RKO (cell line): Measurements from ENCODE around the gene HTR7.
A peak's percentile ranks its signal among the peaks of the same experiment; 100 is the strongest.

Source experiments
- DNase-seq: peaks from one replicate; pipeline ENCODE4 v3.0.0-alpha.2; 2016; ENCODE audit warnings: low spot score

The HTR7 gene

DNA sequence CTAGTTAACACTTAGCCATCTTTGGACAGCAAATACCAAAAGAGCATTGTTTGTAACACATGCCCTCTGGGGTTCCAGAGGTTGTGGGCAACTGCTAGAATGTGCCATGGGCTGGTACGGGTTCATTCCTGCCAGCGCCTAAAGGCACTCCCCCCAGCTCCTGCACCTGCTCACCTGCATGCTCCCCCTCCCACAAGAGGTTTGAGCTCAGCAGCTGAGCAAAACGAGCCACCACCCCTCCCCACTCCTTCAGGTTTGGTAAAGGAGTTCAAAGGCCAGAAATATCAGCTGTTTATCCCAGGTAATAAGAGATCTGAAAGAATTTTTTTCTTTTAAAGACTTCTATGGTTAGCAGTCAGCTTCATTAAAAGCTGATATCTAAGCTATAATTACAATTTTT is 53.5 kb downstream of the HTR7 start:
- DNase-seq, result no peak

- DNase-seq, result no peak
Measured at GRCh38 chr10:90801608-90802007, 56.2 kb downstream of the HTR7 start.

GRCh38 chr10:90800232-90800796 is 57.5 kb downstream of the HTR7 start:
- no peak for DNase-seq

DNA sequence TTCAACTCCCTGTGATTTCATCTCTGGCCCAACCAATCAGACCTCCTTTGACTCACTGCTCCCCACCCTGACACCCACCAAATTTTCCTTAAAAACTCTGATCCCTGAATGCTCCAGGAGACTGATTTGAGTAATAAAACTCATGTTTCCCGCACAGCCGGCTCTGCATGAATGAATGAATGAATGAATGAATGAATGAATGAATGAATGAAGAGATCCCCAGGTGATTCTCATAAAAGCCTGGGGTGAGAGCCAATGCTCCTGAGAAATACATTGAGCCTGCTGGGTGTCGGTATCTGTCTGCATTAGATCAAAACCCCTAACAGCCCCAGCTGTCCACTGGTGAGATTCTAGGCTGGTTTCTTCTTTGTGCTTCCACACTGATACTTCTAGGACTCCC is 58.7 kb downstream of the HTR7 start:
- no peak for DNase-seq

DNA sequence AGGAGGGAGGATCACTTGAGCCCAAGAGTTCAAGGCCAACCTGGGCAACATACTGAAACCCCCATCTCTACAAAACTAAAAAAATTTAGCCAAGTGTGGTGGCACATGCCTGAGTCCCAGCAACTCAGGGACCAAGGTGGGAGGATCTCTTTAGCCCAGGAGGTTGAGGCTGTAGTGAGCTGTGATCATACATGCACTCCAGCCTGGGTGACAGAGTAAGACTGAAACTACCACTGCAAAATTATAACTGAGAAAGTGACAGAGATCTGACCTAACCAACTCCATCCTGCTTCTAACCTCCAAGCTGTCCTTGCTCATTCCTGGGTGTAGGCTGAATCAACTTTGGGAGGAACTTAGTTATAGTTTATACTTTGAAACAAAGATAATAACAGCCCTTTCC is 59.4 kb downstream of the HTR7 start:
- no peak for DNase-seq

- DNase-seq, result no peak
Measured at GRCh38 chr10:90790422-90790821, 67.4 kb downstream of the HTR7 start.

DNA sequence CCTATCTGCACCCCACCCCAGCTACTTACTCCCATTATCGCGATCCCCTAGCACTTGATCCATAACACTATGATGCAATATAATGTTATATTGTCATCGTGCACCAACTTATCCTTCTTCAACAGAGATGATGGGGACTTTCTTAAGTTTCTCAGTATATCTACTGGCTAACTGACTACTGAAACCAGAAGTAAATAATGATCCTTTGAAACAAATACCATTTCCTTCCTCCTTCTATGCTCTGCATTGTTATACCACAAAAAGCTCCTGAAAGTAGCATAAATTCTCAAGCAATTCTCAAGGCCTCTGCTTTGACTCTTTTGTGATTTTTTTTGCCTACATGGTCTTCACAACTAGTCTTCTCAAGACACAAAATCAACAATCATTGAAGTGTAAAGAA is 68.9 kb downstream of the HTR7 start:
- DNase-seq, result no peak

GRCh38 chr10:90788199-90788491 is 69.7 kb downstream of the HTR7 start:
- DNase-seq, result no peak

DNA sequence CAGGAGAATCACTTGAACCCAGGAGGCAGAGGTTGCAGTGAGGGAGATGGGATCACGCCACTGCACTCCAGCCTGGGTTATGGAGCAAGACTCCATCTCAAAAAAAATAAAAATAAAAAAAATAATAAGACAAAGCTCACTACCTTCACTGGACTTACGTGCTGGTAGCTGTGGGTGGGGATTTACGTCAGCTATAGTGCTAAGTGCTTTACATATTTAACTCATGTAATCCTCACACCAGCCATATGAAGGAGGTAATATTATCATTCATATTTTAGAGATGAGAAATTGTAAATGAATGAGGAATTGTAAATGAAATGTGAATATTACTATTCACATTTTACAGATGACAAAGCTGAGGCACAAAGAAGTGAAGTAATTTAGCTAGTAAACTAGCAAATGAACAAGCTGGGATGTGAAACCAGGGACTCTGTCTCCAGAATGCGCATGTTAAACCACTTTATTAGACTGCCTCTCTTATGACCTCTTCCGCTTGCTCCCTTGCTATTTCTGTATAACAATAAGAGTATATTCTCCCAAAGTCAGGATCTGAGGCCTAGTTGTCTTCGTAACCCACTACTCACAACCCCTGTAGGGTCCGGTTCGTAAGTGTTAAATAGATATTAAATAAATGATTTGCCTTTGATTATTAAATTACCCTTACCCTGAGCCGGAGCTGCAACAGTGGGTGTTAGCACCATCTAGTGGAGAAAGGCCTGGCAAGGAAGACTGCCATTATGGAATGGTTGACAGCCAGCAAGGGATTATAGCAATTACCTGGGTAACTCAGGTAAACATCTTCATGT is 70.2 kb downstream of the HTR7 start:
- DNase-seq, result peak; percentile 29

- DNase-seq, result no peak
Measured at GRCh38 chr10:90785782-90786181, 72.1 kb downstream of the HTR7 start.

DNA sequence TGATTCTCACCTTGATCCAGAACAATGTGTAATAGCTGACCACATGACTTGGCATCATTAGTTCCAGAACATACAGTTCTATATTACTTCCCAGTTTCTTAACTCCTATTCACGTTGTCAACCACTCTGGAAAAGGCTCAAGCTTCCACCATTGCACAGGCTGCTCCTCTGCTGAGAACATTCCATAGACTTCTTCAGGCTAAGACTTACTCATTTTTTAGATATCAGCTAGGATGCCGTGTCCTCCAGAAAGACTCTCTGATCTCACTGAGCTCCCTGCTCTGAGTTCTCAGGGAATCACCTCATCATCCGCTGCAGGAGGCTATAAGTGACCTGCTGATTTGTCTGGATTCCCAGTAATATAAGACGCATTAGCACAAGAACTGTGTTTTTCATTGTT is 73.1 kb downstream of the HTR7 start:
- no peak for DNase-seq

- no peak for DNase-seq
Measured at GRCh38 chr10:90780488-90780887, 77.4 kb downstream of the HTR7 start.

DNA sequence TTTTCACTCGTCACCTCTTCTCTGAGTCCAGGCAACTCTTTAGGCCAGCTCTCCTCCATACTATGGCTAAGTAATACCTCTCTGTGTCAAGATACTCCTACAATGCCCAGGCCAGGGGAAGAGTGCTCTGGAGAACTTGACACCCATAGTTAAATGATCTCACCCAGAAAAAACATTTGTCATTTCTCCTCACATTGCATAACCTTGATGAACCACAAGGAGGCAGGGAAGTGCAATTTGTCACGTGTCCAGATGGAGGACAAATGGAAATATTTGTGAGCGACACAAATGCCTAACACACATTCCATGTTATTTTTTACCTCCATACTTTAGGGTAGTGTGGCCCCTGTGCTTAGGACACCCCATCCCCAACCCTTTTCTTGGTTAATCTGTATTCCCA is 78.3 kb downstream of the HTR7 start:
- peak; percentile 21 for DNase-seq

DNA sequence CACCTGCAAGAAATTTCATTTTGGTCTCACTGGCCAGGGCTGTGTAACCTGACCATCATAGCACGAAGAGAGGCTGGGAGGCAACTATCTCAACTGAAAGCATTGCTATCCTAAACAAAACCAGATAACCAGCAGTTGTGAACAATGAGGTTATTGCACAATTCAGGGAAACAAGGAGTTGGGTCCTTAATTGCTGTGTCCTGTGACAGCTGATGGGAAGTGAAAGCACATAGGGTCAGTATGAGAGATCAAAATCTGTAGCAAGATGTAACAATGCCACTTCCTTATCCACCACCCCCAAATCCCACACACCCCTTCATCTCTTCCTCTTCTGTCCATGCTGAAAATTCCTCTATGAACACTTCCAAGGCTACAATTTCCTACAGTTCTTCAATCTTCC is 80.2 kb downstream of the HTR7 start:
- DNase-seq, result no peak

GRCh38 chr10:90775351-90776028 is 82.3 kb downstream of the HTR7 start:
- DNase-seq, result no peak

DNA sequence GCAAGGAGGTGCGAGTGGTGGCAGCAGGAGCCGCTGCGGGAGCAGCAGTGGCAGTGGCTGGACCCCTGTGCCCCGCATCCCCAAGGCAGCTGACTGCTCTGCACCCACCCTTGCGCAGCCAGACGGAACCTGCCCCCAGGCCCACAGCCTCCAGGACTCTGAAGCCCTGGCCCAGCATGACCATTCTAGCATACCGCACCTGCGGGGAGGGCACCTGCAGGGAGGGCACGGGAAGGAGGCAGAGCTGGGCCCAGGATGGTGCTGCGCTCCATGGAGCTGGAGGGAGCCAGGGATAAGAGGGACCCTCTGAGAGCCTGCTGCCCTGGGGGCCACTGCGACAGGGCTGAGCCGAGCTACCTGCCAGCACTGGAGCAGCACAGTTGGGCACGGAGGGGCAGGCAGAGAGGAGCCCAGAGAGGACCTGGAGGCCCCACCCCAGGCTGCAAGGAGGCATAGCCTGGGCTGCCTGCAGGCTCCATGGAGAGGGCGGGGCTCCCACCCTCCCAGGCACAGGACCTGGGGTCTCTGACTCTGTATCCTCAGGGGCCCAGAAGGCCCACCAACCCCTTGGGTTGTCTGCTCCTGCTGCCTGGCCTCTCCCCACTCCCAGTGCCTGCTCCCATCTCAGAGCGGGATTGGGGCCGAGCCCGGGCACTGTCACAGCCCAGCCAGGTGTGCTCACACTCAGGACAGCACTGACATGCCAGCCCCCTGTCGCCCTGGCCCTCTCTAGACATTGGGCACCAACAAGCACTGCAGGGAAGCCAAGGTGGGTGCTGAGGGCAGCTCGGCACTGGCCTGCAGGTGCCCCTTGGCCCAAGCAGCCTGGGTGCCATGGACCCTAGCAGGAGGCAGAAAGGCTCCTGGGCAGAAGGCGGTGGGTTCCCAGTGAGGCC is 87.6 kb downstream of the HTR7 start:
- DNase-seq, result no peak

DNA sequence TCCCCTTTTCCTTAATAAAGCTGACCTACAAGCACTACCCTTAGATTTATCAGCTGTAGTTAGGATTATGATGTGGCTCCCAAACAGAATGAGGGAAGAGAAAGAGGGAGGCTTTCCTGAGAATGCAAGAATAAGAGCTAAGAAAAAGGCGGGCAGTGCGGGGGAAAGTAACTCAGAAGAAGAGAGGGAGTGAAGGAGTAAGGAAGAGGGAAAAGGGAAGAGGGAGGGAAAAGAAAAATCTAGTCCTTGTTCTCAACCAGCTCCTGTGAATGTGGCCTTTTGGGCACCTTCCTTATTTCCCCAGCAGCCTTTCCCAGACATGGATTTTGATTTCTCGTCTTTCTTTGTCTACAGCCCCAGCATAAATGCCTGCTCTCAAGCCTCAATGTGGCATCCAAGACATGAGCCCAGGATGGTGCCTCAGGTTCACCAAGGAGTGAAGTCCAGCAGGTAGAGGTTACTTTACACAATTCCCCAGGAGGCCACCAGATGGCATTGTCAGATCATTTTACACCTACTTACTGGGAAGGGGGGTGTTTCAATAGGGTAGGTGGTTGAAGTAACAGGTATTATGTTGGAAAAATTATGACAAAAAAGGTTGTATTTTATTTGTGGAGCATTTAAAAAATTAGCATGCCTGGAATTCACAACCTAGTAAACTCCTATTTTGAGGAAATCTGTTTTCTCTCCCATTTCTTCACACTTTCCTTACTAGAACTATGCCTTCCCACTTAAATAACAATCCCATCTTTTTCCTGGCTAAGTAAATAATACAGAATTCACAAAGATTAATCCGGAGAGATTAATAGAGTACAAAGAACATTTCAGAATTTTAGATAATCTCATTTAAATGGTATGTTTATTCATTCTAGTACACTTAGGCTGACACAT is 106.5 kb downstream of the HTR7 start:
- peak; percentile 34 for DNase-seq

- no peak for DNase-seq
Measured at GRCh38 chr10:90746829-90747228, 111.0 kb downstream of the HTR7 start.

- DNase-seq, result peak; percentile 2
Measured at GRCh38 chr10:90745565-90745964, 112.3 kb downstream of the HTR7 start.

DNA sequence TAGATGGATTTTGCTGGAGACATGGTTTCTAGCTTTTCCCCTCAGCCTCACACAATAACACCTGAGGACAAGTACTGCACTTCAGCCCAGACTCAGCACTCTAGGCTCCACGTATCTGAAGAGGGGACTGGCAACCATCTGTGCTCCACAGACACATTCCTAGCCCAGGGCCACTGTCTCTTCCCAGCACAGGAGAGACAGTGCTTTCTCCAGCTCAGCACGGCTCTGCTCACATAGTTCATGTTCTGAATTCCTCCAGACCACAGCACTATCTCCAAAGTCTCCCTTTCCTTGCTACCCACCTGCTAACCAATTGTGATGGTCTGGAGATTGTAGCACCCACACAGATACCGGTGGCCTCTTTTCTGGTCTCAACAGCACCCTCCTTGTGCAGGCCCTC is 114.5 kb downstream of the HTR7 start:
- DNase-seq, result no peak

DNA sequence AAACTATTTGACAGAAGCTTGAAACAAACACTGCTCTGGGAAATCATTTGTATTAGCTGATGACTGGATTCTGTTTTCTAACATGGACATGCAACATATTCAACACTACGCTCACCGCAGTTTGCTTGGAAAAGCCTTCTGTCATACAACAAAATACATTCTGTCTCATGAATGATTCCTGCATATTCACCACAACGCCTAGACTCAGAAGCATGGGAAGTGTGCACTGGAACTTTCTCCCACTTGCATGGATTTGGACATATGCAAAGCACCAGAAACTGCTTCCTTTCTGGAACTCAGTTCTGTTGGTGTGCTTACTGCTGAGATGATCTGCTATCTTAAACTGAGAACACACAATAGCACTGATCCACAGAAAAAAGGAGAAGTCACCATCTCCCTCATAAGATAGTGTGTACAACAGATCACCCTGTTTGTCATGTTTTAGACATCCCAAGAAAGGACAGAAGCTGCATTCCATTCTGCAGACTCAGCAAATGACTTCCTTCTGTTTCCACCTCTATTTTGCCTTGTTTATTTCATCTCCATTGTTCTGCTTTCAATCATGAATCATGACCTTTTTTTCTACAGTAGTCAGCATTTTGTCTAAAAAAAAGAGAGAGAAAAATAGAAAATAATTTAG is 115.8 kb downstream of the HTR7 start:
- DNase-seq, result peak; percentile 20
